WI38 (cell line): ENCODE measurements around the gene NAT14.

ENCODE experiments used
- H3K4me3 ChIP-seq: 2 replicates; pipeline ENCODE4 v1.5.1; 2011; ENCODE audit warnings: low read depth, mild to moderate bottlenecking, control low read depth, low read length
- CTCF ChIP-seq: IDR thresholded peaks from 2 replicates; pipeline ENCODE4 v1.5.1; 2012; ENCODE audit warnings: low read depth, mild to moderate bottlenecking, control low read depth, low read length

NAT14 gene

DNA sequence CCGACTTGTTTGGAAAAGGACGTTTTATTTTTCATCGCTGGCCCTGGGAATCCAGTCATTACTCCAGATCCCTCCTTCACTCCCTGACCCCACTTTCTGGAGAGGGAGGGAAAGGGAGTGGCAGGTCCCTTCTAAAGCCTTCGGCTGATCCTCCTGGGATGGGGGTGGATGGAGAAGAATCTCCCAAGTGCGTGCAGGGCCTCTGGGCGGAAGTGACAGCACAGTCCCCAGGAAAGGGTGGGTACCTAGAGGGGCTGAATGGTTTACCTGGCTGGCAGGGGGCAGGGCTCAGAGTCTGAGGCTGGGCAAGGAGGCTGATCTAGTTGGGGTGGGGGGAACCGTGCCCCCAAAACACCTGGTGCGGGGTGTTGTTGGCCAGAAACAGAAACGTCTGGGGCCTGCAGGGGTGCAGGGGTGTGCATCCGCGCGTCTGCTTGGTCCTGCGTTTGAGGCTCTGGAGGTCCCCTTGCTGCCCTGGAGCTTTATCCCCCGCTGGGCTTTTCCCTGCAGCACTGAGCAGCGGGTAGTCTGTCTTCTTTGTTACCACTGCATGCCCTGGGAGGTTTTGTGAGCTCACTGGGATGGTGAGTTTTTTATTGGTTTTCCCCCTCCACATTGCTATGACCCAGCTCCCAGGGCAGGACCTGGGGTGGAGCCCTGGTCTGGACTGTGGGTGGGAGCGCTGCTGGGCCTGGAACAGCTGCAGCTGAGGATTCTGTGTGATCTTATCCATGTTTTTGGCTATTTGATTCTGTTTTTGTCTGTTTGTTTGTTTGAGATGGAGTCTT is 11.6 kb upstream of the NAT14 start:
- H3K4me3 ChIP-seq, result no peak overlapping the region
- TF ChIP-seq CTCF, result no peak

GRCh38 chr19:55474269-55475265 is 10.4 kb upstream of the NAT14 start:
- no peak overlapping the region for H3K4me3 ChIP-seq
- TF ChIP-seq CTCF, result no peak

DNA sequence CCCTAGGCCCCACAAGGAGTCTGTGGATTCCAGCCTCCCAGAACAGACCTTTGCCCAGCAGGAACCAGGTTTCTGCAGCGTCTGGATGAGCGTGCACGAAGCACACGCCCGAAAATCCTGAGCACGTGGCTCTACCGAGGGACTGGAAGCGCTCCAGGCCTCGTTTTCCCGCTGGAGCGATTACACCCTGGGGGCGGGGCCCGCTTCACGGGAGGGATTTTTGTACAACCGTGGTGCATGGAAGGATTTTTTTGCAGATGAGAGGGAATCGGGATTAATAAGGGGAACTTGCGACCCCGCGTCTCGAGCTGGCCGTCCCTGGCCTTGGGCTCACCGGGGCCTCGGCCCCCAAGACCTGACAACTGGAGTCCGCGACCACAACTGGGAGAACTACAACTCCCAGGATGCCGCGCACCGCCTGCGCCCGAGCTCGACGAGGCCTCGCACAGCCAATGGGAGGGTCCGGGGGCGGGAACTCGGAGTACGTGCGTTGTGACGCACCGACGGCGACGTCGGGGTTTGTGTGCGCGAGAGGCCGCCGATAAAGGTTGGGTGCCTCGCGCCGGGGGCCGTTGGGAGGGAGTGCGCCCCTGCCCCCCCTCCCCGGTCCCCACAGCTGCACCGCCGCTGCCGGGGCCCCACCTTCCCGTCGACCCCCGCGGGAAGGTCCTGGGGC is 8.8 kb upstream of the NAT14 start, which contains the start of gene ZNF628:
Gene ZNF628 (plus strand): TSS at position 518 of the 676 bp plus-strand sequence. CDS start 3,294 bp downstream, outside the sequence.
- no peak for TF ChIP-seq CTCF

GRCh38 chr19:55477905-55478304 is 7.1 kb upstream of the NAT14 start:
- TF ChIP-seq CTCF, result no peak
- peak overlapping the region; percentile 63 for H3K4me3 ChIP-seq

More for the DNA sequence above, 8.8 kb upstream of the NAT14 start, which contains the start of gene ZNF628:
- H3K4me3 ChIP-seq, result peak within 1 kb of the TSS; percentile 63

DNA sequence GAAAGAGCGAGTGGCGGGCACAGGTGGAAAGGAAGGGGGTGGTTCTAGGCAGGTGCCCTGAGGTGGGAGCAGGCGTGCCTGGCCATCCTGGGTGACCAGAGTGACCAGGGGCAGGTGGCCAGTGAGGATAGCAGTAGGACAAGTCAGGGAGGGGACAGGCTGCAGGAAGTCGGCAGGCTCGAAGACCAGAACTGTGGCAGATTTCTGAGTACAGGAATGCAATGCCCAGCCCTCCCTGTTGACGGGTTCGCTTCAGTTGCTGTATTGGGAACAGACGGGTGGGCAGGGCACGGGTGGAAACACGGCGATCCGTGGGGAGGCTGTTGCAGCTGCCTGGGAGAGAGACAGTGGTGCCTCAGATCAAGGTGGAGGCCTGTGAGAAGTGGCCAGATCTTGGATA is 6.6 kb upstream of the NAT14 start:
- TF ChIP-seq CTCF, result no peak
- H3K4me3 ChIP-seq, result no peak overlapping the region

DNA sequence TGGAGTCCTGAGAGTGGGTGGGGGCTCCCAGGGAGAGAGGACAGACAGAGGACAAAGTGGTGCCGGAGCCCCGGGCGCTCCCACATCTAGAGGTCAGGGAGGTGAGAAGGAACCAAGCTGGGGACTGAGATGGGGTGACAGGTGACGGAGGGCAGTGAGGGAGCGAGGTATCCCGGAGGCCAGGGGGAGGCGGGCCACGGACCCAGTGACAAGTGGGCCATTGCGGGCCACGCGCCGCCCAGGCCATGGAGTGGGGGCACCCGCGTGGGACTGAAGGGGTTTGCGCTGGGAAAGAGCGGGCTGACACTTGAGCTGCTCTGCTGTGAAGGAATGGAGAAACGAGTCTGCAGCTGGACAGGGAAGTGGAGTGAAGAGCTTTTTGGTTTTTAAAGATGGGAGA is 5.9 kb upstream of the NAT14 start:
- no peak overlapping the region for H3K4me3 ChIP-seq
- no peak for TF ChIP-seq CTCF
